GM10248 (cell line): Measurements from ENCODE around the gene TEX52.
"Not testable (repeated sequence)": the region's sequence is repeated elsewhere in the genome, so short reads cannot be mapped to it uniquely, and the experiment has no call there.

Experiments
- CTCF ChIA-PET: fragments of 300-600 bp; sonication (Branson Sonifier 250); formaldehyde crosslinking; extraction: SDS; loops from one replicate; lab custom pipeline; 2021; ENCODE audit warnings: antibody characterized with exemption; lab: Yijun Ruan, JAX
- POLR2A ChIA-PET: fragments of 350-650 bp; sonication (Branson Sonifier 250); formaldehyde crosslinking; extraction: SDS; loops from one replicate; lab custom pipeline; 2020; ENCODE audit warnings: antibody characterized with exemption; lab: Yijun Ruan, JAX
- DNase-seq: peaks from one replicate; pipeline ENCODE4 v3.0.0; 2012; ENCODE audit errors: extremely low spot score
- TF ChIP-seq, protein P1 (sequence below): IDR thresholded peaks from 2 replicates; pipeline ENCODE4 v1.5.1; 2012; ENCODE audit warnings: mild to moderate bottlenecking, low read depth; ENCODE audit errors: extremely low read depth, missing control alignments, control extremely low read depth

TEX52 gene

DNA sequence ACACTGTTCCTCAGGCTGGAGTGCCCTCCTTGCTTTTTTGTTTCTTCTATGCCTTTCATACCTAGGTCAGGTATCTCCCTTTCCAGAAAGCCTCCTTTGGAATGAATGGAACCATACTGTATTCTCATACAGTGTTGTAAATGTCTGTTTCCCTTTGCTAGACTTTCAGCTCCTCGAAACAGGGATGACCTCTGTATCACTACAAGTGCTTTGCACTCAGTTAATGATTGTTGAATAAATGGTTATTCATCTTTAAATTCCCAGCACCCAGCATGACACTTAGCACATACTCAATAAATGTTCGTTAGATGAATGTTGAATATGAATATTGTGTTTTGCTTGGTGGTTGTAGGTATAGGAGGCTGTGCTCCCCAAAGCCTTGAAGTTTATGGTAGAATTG is 28.0 kb upstream of the TEX52 start:
- ChIA-PET CTCF (interaction anchor here (1.0 to 2.7 kb wide), 14 partner anchors 8 to 158 kb away, joined by 3 to 14 read pairs (median 4); partner anchors contain the start of genes FOXM1 and RHNO1), POLR2A (interaction anchor here (0.7 kb wide), 1 partner anchor 22 kb away, joined by 4 read pairs; no protein-coding TSS in a partner anchor)
- TF ChIP-seq, protein P1, sequence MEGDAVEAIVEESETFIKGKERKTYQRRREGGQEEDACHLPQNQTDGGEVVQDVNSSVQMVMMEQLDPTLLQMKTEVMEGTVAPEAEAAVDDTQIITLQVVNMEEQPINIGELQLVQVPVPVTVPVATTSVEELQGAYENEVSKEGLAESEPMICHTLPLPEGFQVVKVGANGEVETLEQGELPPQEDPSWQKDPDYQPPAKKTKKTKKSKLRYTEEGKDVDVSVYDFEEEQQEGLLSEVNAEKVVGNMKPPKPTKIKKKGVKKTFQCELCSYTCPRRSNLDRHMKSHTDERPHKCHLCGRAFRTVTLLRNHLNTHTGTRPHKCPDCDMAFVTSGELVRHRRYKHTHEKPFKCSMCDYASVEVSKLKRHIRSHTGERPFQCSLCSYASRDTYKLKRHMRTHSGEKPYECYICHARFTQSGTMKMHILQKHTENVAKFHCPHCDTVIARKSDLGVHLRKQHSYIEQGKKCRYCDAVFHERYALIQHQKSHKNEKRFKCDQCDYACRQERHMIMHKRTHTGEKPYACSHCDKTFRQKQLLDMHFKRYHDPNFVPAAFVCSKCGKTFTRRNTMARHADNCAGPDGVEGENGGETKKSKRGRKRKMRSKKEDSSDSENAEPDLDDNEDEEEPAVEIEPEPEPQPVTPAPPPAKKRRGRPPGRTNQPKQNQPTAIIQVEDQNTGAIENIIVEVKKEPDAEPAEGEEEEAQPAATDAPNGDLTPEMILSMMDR, result no peak
- no peak for DNase-seq

DNA sequence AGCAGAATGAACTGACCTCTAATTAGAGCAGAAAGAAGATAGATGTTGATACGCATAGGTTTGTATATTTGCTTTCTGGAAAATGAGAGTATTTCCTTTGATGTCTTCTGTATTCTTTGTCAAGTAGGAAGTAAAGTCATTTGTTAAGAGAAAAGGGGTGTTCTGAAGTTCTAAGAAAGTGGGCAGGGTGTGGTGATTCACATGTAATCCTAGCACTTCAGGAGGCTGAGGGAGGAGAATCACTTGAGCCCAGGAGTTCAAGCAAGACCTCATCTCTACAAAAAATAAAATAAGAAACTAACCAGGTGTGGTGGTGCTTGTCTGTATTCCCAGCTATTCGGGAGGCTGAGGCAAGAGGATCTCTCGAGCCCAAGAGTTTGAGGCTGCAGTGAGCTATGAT is 23.0 kb upstream of the TEX52 start:
- CTCF ChIA-PET, result interaction anchor here (2.1 kb wide), 1 partner anchor 10 kb away, joined by 8 read pairs; the partner anchor contains the start of gene TULP3
- DNase-seq, result no peak
- POLR2A ChIA-PET, result no interaction called here
- TF ChIP-seq, protein P1, result no peak

DNA sequence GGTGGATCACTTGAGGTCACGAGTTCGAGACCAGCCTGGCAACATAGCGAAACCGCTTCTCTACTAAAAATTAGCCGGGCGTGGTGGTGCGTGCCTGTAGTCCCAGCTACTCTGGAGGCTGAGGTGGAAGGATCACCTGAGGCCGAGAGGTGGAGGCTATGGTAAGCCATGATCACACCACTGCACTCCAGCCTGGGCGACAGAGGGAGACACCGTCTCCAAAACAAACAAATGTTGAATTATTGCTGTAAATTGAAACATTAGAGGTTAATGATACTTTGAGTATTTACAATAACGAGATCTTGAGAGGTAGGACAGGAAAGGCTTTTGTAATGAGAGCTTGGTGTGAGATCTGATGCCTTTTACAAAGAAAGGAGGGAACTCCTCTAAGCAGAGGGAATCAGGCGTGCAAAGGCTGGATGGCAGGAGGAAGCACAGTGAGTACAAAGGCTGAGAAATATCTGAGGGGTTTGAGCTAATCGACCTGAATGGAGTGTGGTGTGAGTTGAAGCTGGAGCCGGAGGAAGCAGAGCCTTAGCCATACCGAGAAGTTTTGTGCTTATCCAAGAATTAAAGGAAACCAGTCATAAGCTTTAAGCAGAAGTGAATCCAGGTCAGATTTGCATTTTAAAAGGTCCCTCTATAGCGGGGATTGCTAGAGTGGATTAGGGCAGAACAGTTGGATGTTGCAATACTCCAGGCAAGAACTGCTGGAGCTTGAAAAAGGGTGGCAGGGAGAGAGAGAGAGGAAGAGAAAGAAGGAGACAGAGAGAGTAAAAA is 21.3 kb upstream of the TEX52 start:
- TF ChIP-seq, protein P1, result no peak
- ChIA-PET POLR2A (interaction anchor here (1.0 to 1.4 kb wide), 4 partner anchors 11 to 83 kb away, joined by 3 to 4 read pairs (median 3); partner anchors contain the start of genes FKBP4 and TULP3), CTCF (interaction anchor here (1.3 to 2.0 kb wide), 5 partner anchors 9 to 156 kb away, joined by 3 to 9 read pairs (median 3); partner anchors contain the start of genes FKBP4 and TULP3)
- DNase-seq, result no peak

DNA sequence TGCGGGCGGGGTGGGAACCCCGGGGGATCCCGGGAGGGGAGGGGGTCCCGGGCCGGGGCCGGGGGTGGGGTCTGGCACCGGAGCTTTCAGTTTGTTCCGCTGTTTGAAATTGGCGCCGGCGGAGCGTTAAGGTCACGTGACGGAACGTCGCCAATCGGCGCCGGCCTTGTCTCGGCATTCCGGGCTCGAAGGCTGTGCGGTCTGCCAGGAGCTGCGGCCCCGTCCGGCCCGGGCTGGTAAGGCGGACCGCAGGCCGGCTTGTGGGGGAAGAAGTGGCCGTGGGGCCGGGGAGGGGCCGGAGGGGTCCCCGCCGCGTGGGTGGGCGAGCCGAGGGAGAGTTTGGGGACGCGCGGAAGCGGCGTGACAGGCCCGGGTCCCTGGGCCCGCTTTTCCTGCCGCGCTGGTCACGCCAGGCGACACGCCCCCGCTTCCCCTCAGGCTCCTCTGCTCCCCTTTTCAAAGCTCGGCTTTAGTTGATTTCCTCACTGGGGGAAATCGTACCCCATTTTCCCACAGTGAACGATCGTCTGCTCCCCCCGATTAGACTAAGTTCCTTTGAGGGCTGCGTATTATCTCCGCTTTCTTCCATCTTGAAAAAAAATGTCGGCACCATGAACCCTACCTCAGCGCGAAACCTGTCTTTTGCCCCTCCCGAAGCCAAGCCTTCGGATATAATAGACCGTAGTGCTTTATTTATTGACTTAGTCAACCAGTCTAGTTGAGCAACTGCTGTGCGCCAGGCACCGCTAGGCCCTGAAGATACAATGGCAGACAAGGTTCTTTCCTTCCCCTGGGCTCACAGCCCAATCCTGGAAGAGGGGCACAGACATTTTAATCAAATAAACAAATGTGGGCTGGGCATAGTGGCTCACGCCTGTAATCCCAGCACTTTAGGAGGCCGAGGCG is 20.5 kb upstream of the TEX52 start, which contains the start of the genes FOXM1 and RHNO1:
Gene FOXM1, minus strand, starts transcription at position 128 of the 906 bp plus-strand sequence. CDS start 2,696 bp downstream, outside the sequence.
Gene RHNO1, plus strand, starts transcription at position 177 of the 906 bp plus-strand sequence. CDS start 8,144 bp downstream, outside the sequence.
- CTCF ChIA-PET, result interaction anchor here (1.0 to 2.0 kb wide), 6 partner anchors 8 to 157 kb away, joined by 3 to 9 read pairs (median 4); partner anchors contain the start of genes FKBP4 and TULP3
- DNase-seq, result peak; percentile 94
- POLR2A ChIA-PET, result interaction anchor here (1.0 to 1.4 kb wide), 3 partner anchors 10 to 81 kb away, joined by 3 to 4 read pairs (median 3); partner anchors contain the start of gene TULP3
- TF ChIP-seq, protein P1, result peak; percentile 11

DNA sequence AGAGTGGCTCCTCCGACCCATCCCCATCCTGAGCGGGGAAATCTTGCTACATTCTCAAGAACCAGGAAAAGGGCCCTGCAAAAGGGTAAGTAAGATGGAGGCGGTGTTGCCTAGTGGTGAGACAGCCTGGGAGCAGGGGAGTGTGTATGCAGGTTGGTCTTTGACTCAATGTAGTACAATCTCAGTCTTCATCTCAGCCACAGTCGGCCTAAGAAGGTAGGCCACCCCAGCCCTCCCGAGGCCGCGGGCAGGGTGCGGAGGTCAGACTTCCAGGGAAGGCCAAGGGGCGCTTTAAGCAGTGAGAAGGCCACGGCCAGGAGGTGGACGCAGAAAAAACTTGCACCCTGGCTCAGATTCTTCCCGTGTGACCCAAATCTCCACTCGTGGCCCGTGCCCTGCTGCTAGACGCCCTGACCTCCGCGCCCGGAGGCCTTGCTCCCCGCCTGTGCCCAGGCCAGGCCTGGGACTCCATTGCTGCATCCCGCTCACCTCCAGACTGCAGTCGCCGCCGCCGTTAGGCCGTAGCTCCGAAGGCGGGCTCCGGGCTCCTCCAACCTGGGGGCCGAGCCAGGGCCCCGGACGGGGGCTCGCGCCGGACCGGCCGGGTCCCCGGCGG is 19.7 kb upstream of the TEX52 start:
- CTCF ChIA-PET, result interaction anchor here (1.0 to 1.4 kb wide), 4 partner anchors 8 to 157 kb away, joined by 3 to 5 read pairs (median 4); no protein-coding TSS in a partner anchor
- peak; percentile 43 for DNase-seq
- POLR2A ChIA-PET, result interaction anchor here (1.0 to 1.4 kb wide), 2 partner anchors 9 to 80 kb away, joined by 3 to 4 read pairs; no protein-coding TSS in a partner anchor
- TF ChIP-seq, protein P1, result no peak

DNA sequence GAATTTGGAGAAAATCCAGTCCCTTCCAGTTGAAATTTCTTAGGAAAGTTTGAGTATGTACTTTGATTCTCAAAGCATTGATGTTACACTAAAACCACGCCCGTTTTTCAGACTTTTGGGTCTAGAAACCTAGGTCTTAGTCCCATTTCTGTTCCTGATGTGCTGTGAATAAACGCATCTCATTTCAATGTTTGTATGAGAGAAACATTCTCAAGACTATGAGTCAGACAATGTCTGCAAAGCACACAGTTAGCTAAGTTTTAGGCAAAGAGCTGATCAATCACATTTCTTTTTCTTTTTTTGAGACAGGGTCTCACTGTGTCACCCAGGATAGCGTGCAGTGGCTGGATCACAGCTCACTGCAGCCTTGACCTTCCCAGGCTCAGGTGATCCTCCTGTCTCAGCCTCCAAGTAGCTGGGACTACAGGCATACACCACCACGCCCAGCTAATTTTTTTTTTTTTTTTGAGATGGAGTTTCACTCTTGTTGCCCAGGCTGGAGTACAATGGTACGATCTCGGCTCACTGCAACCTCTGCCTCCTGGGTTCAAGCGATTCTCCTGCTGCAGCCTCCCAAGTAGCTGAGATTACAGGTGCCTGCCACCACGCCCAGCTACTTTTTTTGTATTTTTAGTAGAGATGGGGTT is 12.3 kb upstream of the TEX52 start:
- POLR2A ChIA-PET, DNase-seq: not testable (repeated sequence)
- CTCF ChIA-PET, result interaction anchor here (1.0 to 3.3 kb wide), 4 partner anchors 8 to 75 kb away, joined by 3 to 18 read pairs (median 3); partner anchors contain the start of genes FOXM1 and RHNO1
